HG02763 (cell line): ENCODE data around the gene INIP.
"Not testable (repeated sequence)": the region's sequence is repeated elsewhere in the genome, so short reads cannot be mapped to it uniquely, and the experiment has no call there.

Experiments
- ATAC-seq: cut with Tn5 transposase; IDR thresholded peaks from one replicate; pipeline ENCODE4 v1.9.1; 2021; ENCODE audit warnings: mild to moderate bottlenecking, moderate library complexity; ENCODE audit not compliant: unreplicated experiment

INIP gene

DNA sequence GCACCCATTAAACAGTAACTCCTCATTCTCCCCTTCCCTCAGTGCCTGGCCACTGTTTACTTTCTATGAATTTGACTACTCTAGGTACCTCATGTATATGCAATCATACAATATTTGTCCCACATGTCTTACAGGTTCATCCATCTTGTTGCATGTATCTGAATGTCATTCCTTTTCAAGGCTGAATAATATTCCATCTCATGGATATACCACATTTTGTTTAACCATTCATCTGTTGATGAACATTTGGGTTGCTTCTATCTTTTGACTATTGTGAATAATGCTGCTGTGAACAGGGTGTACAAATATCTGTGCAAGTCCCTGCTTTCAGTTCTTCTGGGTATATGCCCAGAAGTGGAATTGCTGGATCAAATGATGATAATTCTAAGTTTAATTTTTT lies 40.9 kb downstream of the INIP start:
- no peak for ATAC-seq

DNA sequence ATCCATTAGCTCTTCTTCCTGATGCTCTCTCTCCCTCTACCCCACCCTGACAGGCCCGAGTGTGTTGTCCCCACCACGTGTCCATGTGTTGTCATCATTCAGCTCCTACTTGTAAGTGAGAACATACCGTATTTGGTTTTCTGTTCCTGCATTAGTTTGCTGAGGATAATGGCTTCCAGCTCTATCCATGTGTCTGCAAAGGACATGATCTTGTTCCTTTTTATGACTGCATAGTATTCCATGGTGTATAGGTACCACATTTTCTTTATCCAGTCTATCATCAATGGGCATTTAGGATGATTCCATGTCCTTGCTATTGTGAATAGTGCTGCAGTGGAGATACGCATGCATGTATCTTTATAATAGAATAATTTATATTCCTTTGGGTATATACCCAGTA lies 44.7 kb downstream of the INIP start:
- ATAC-seq, result not testable (repeated sequence)

DNA sequence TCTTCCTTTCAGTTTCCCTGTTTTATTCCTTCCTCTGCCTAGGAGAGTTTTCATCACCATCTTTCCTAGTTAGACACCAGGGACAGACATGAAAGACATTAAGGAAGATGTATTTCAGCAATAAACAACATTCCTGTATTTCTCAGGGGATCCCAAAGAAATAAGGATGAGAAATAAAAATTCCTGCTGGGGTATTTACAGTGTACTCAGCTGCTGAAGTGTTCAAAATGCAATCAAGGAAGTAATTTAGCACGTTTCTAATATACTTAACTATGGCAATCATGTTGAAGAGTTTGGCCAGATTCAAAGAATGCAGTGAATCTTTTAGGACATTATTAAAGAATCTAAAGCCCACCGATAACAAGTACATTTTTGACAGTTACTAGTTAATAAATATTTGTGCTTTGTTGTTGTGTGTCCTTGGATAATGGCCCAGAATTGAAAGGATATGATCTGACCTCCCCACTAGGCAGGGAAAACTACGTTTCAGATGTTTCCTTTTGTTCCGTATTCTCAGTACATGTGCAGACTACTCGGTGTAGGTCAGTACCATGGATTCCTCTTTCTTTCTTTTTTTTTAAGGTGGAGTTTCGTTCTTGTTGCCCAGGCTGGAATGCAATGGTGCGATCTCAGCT lies 46.8 kb downstream of the INIP start:
- ATAC-seq, result no peak

DNA sequence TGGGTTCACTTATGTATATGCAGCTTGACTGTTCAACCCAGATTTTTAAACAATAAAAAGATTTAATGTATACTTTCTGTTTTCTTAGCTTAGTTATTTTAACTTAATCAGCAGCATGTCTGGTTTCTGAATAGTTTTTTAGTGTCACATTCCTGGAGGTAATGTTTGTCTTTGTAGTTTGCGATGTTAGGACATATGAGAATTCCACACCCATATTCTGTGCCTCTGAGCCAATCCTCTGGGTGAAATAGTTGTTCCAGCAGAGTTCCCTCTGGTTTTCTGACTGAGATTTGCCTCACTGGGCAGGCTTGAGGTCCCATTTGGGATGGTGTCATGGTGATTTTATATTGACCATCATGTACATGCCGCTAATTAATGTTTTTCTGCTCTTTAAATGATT lies 48.6 kb downstream of the INIP start:
- no peak for ATAC-seq

DNA sequence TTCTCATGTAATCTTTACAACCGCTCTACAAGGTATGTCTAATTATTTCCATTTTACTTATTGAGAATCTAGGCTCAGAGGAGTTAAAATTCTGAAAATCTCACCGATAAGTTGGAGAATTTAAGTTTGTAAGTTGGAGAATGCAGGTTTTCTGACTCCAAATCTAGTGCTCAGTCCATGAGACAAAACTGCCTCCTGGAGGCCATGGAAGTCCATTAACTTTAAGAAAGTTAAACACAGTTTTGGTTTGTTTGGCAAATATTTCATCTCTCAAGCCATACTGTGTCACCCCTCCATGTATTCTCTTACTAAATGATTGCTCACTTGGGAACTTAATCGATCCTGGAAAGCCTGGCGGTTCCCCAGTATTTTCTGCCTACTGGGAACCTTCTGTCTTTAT lies 52.6 kb downstream of the INIP start:
- no peak for ATAC-seq

DNA sequence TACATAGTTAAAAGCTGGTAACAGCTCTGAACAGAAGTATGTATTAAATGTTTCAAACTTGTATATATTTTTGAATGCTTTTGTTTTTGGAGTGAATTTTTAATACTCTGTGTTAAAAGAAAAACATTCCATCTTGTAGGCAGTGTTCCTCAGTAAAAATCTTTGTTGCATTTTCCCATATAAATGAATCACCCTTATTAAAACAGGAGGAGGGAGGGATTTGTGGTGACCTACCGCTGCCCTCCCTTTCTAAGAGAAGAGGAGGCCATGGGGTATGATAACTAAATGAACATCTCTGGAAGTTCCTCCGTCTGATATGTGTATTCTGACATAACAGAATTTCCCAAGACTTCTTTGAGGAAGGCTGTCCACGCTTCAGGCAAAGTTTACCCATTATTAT lies 53.4 kb downstream of the INIP start:
- no peak for ATAC-seq

DNA sequence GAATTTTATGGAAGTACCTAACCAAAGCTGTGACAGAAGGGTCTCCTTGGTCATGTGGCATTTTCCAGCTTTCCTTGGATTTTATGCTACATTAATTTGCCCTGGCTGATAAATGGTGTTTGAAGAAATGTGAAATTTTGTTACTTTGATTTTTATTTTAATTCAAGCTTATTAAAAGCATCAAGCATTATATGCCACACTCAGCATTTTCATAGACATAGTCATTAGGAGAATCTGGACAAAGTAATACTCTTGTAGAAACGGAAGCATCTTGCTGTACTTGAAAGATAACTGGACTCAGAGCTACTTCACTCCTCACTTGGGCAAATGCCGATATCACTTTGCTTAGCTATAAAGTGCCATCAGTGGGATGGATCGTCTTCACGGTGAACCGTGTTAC lies 54.2 kb downstream of the INIP start:
- no peak for ATAC-seq

DNA sequence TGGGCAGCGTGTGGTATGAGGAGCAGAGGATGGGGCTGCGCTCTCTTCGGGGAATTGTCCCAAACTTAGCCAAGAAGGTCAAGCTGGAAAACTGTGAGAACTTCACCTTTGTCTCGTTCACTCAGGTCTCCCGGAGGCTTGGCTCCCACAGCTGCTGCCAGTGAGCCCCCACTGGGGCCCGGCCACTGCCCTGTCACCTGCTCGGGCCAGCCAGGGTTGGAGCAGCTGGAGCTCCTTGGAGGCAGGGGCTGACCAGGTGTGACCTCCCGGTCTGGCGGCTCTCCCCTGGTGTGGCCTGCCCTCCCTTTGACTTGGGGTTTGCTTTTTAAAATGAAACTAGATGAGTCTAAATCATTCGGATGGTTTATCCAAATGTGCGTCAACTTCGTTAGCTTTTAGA lies 58.0 kb downstream of the INIP start:
- no peak for ATAC-seq

DNA sequence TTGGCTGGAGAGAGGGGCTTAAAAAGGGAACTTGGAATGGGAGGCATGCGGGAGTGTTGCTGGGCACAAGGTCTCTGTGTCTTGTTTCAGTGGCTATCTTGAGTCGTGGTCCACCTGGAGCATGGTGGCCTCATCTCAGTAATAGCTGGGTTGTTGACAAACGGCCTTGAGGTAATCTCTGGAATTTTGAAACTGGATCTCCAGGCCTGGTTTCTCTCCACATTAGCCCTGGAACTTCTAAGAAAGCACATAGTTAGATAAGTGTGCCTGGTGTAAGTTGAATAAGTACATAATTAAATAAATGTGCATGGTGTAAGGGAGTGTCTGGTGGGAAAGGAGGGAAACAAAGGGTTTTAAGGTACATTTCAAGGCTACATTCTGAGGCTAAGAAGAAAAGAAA lies 62.2 kb downstream of the INIP start:
- ATAC-seq, result no peak

DNA sequence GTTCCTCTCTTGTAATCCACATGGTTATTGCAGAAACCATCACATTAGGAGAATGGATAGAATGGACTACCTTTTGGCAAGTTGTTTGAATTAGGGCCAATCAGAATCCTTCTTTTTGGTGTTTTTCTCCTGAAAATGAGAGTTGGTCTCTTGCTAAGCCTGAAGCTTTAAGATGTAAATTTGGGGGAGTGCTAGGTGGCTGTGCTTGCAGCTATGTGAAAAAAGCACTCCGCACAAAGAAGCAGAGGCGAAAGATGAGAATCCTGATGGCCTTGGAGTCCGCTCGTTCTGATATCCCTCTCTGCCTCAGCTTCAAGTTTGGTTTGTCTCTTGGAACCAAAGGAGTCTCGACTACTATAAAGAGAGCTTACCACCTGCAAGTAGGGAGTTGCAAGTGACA lies 63.6 kb downstream of the INIP start:
- no peak for ATAC-seq

DNA sequence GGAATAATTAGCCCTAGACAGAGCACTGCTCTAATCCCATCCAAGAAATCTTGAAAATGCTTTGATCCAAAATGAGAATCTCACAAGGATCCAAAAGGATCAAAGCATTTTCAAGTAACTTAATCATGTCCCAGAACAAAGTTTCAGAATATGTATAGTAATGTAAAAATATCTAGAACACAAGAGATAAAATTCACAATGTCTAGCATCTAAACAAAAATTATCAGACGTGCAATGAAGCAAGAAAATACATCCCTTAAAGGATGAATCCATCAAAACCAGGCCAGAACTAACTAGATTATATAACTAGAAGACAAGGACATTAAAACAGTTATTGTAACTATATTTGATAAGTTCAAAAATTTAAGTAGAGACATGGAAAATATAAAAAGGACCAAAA lies 69.3 kb downstream of the INIP start:
- ATAC-seq, result no peak

DNA sequence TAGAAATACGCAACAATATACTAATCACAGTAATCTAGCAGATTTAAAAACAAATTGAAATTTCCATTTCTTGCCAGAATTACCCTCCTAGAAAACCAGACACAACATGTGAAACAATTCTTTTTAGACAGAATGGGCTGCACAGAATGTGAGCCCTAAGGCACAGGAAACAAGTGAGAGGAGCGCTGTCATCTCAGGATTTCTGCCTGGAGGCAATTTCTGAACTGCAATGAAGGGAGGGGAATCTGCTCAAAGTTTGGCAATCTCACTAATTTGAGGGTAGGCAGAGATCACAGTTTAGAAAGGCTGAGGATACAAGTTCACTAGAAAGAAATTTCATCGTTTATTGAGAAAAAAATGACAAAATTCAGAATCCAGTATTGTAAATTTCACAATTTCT lies 70.3 kb downstream of the INIP start:
- ATAC-seq, result no peak

DNA sequence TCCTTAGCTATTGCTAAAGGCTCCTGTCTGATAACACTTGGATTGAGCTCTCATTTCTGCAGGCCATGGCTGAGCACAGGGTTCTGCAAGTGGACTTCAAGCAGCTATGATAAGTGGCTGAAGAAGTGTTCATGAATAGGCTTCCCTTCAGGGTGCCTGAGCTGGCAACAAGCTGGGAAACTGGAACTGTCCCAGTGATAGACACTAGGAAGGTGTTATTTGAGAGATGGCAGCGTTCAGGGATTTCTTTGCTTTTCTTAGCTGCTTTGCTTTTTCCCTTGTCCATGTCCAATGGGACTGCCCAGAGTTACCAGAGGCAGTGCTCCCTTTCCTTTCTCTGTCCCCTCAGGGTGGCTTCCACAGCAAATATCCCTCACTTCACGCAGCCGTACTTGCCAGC lies 75.8 kb downstream of the INIP start:
- no peak for ATAC-seq

DNA sequence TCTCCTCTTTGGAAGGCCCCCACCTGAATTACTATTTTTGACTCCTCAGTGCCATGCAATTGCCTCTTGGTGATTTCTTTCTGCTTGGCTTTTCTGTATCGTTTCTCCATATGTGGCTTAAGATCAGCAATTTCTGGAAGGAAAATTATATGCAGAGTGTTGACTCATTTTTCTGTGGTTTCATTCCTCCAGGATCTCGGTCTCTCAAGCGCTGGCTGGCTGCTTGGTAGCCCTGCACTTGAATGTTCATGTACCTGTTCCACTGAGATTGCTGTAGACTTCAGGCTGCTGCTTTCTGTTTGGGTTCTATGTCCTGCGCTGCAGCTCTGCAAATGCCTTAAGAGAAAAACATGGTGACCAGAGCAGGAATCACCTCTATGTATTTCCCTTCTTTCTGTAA lies 77.6 kb downstream of the INIP start:
- no peak for ATAC-seq
